Transverse colon (tissue), 4 donors: ENCODE data around the gene SLC25A47. TPM values are rescaled to one million over a fixed set of nuclear protein-coding genes. Genes with fewer than 3 reads are reported as not detected.
"Not testable (repeated sequence)": the region's sequence is repeated elsewhere in the genome, so short reads cannot be mapped to it uniquely, and the experiment has no call there.

Experiments used
- DNase-seq: peaks from one replicate; pipeline ENCODE4 v3.0.0-alpha.2; 2019
- H3K27ac ChIP-seq, 4 donors: fragments of 200-600 bp; sonication (generic); 2 replicates each; pipeline ENCODE4 v1.5.1; 2016 to 2018; ENCODE audit warnings: inconsistent platforms in 4 of 4
- H3K27me3 ChIP-seq: fragments of 200-600 bp; sonication (generic); 2 replicates; pipeline ENCODE4 v1.5.1; 2017; ENCODE audit warnings: inconsistent platforms
- H3K36me3 ChIP-seq, 4 donors: fragments of 200-600 bp; sonication (generic); 2 replicates each; pipeline ENCODE4 v1.5.1; 2017 to 2019; ENCODE audit warnings: inconsistent platforms in 4 of 4
- H3K4me1 ChIP-seq, 4 donors: fragments of 200-600 bp; sonication (generic); 2 replicates each; pipeline ENCODE4 v1.5.1; 2017 to 2020; ENCODE audit warnings: inconsistent platforms in 4 of 4
- H3K4me3 ChIP-seq, 4 donors: fragments of 200-600 bp; sonication (generic); 1 replicate in 1 of 4; 2 replicates in 3 of 4; pipeline versions ENCODE4 v1.5.1 to v1.6.1; 2017 to 2019; ENCODE audit warnings: inconsistent platforms in 4 of 4
- H3K9me3 ChIP-seq, 2 donors: fragments of 200-600 bp; sonication (generic); 2 replicates each; pipeline ENCODE4 v1.5.1; 2017 to 2019; ENCODE audit warnings: inconsistent platforms in 2 of 2
- EP300 ChIP-seq: sonication (generic); formaldehyde crosslinking; IDR thresholded peaks from one replicate; pipeline ENCODE4 v1.6.1; 2017; ENCODE audit warnings: antibody characterized with exemption, low read depth
- POLR2A ChIP-seq: fragments of 450-650 bp; IDR thresholded peaks from one replicate; pipeline ENCODE4 v1.6.1; 2016; ENCODE audit warnings: antibody characterized with exemption, mild to moderate bottlenecking, moderate library complexity
- POLR2AphosphoS5 ChIP-seq, 3 donors: sonication (generic); formaldehyde crosslinking; IDR thresholded peaks; one replicate each; pipeline ENCODE4 v1.6.1; 2016; ENCODE audit warnings: antibody characterized with exemption in 3 of 3
- WGBS, 2 donors: methylation state at CpG; one replicate each; pipeline ENCODE4 v1.1.5; 2018; ENCODE audit warnings: low coverage in 1 of 2; 5-methylcytosine and 5-hydroxymethylcytosine counted together
- in situ Hi-C, 4 donors: fragments of 200-750 bp; cut with MboI; loops; one replicate each; pipeline versions ENCODE4 v1.15.0 to v1.15.1; 2017; ENCODE audit warnings: low sequenced_read_pairs in 3 of 4, low pct_ligation_motif_present in 1 of 4, low pct_unique_long_range_greater_than_20kb in 1 of 4
- intact Hi-C: fragments of 100-400 bp; cut with DNase I; formaldehyde crosslinking; loops from one replicate; pipeline ENCODE4 v1.15.1; 2023; ENCODE audit warnings: low total_unique reads
- total RNA-seq, 4 donors: library from RNA; depleted of rRNA; stranded (reverse); fragments of >200 nt; gene quantifications; one replicate each; pipeline ENCODE4 v1.1.0, GENCODE V29; 2016
- TF ChIP-seq, protein P1 (sequence below), 5 experiments: fragments of 200-600 bp in 3 of 5; fragments of 450-650 bp in 2 of 5; sonication (generic) in 3 of 5; IDR thresholded peaks; 1 replicate in 2 of 5; 2 replicates in 3 of 5; pipeline ENCODE4 v1.5.1; 2016 to 2017; ENCODE audit warnings: antibody characterized with exemption in 5 of 5, inconsistent platforms in 3 of 5, mild to moderate bottlenecking in 2 of 5, moderate library complexity in 1 of 5

Gene SLC25A47
- total RNA-seq, 4 donors from 2014 or later: 0.27 to 0.32 TPM; not detected in 2

DNA sequence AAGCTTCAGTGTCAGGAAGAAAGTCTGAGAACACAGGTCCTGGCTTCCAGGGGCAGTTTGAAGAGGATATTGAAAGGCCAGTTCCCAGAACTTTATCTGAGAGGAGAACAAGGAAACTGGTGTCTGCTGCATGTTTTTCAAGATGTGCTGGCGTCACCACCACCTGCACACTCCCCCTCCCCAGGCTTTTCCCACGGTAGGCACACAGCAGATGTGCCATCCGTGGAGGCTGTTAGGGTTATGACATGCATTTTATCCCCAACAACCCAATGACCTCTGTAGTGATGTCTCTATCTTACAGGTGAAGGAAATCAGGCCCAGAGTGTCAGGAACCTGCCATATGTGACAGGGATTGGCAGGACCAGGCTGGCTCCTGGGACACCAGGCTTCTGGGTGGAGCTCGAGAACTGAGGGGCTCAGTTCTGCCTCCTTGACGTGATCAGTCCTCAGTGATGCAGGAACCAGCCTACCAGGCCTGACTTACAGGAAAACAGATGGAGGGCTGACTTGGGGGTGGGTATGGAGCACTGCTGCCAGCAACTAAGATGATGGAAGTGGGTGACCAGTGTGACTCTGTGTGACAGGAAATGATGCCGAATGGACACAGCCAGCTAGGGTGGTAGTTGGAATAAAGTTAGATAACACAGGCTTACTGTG, 16.8 kb downstream of the SLC25A47 start:
- Histone ChIP-seq H3K27me3 (no peaks in the 10 kb centered on the region), H3K9me3 (no peaks in the 10 kb centered on the region), H3K4me3 (no peak overlapping the region), H3K4me1 (peaks cover 0 to 22% (median 12%) of the 10 kb centered on the region in 4 donors), H3K36me3 (peaks cover 0 to 27% (median 2%) of the 10 kb centered on the region in 4 donors), H3K27ac (no peak overlapping the region)
- intact Hi-C loops (loop anchor here (2.0 kb wide), 1 partner anchor 35 kb away; no protein-coding TSS in a partner anchor), in situ Hi-C loops (no loop called here)
- no peak for DNase-seq
- TF ChIP-seq POLR2A (no peak), POLR2AphosphoS5 (IDR thresholded peaks at IDR 0.05) (no peak), EP300 (no peak)
- TF ChIP-seq, protein P1, sequence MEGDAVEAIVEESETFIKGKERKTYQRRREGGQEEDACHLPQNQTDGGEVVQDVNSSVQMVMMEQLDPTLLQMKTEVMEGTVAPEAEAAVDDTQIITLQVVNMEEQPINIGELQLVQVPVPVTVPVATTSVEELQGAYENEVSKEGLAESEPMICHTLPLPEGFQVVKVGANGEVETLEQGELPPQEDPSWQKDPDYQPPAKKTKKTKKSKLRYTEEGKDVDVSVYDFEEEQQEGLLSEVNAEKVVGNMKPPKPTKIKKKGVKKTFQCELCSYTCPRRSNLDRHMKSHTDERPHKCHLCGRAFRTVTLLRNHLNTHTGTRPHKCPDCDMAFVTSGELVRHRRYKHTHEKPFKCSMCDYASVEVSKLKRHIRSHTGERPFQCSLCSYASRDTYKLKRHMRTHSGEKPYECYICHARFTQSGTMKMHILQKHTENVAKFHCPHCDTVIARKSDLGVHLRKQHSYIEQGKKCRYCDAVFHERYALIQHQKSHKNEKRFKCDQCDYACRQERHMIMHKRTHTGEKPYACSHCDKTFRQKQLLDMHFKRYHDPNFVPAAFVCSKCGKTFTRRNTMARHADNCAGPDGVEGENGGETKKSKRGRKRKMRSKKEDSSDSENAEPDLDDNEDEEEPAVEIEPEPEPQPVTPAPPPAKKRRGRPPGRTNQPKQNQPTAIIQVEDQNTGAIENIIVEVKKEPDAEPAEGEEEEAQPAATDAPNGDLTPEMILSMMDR (IDR thresholded peaks at IDR 0.05): no peak
- WGBS, 2 donors: 80% methylated on average over 6 of the region's 6 CpGs; no CpG with 5 or more reads in 1 of the 2 donors

DNA sequence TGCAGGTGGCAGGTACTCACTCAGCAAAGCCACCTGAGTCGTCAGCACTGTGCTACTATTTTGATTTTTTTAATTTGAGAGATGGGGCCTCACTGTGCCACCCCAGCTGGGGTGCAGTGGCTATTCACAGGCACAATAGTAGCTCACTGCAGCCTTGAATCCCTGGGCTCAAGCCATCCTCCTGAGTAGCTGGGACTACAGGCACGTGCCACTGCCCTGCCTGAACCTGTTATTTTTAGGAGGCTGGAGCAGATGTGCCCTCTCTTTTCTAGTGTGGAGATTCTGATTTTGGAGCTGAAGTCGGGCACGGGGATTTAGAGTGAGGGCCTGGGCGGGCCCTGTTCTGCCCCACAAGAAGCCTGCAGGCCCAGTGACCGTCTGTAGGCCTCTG, 17.3 kb downstream of the SLC25A47 start:
- Histone ChIP-seq H3K27me3 (no peaks in the 10 kb centered on the region), H3K4me1 (peaks cover 0 to 22% (median 12%) of the 10 kb centered on the region in 4 donors), H3K36me3 (peaks cover 0 to 27% (median 2%) of the 10 kb centered on the region in 4 donors), H3K27ac (peak overlapping the region; percentile 56 to 78 (median 74)), H3K9me3 (no peaks in the 10 kb centered on the region), H3K4me3 (no peak overlapping the region)
- DNase-seq: no peak
- intact Hi-C loops: loop anchor here (2.0 kb wide), 1 partner anchor 36 kb away; no protein-coding TSS in a partner anchor
- in situ Hi-C loops: no loop called here
- WGBS, 2 donors: 88% methylated on average over 6 of the region's 6 CpGs; no CpG with 5 or more reads in 1 of the 2 donors
- TF ChIP-seq, protein P1 (IDR thresholded peaks at IDR 0.05): no peak
- TF ChIP-seq POLR2A: no peak
- TF ChIP-seq EP300: no peak
- TF ChIP-seq POLR2AphosphoS5 (IDR thresholded peaks at IDR 0.05): no peak

DNA sequence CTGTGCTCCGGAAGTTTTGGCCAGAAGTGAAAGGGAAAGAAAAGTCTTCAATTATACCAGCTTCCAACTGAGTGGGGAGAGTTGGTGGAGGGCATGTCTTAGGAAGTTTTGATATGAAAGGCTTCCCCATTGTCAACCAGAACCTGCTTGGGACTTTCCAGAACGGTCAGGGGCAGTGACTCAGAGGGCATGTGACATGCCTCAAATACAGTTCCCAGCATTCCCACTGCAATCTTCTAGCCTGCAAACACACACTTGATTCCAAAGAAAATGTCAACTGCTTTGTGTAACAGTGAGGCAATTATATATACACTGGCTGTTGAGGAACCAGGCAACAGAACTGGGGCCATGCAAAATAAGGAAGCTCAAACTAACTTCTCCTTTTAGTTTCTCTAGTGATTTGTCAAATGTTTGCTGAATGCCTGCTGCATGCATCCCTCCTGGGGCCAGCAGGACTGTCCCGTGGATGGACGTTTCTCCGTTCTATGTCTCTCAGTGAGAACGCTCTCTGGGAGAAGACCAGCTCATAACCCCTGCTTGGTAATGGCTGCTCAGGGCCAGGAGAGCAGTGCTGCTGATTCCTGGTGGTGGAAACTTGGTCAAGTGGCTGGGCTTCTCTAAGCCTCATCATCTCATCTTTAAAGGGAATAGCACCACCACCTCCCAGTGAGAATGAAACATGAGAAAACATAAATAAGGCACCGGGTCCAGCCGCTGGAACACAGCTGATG, 18.3 kb downstream of the SLC25A47 start:
- no peak for DNase-seq
- TF ChIP-seq, protein P1 (IDR thresholded peaks at IDR 0.05): no peak
- TF ChIP-seq POLR2AphosphoS5 (IDR thresholded peaks at IDR 0.05): peak in 1 of 3 donors; percentile 59
- H3K4me1 ChIP-seq: peaks cover 0 to 22% (median 12%) of the 10 kb centered on the region in 4 donors
- H3K27ac ChIP-seq: peak overlapping the region; percentile 56 to 78 (median 74)
- H3K4me3 ChIP-seq: no peak overlapping the region
- WGBS, 2 donors: 46 to 53% methylated on average over 3 to 8 of the region's 8 CpGs
- in situ Hi-C loops (no loop called here), intact Hi-C loops (loop anchor here (2.0 kb wide), 1 partner anchor 37 kb away; no protein-coding TSS in a partner anchor)
- no peaks in the 10 kb centered on the region for H3K9me3 ChIP-seq
- peaks cover 0 to 23% (median 5%) of the 10 kb centered on the region in 4 donors for H3K36me3 ChIP-seq
- no peaks in the 10 kb centered on the region for H3K27me3 ChIP-seq

DNA sequence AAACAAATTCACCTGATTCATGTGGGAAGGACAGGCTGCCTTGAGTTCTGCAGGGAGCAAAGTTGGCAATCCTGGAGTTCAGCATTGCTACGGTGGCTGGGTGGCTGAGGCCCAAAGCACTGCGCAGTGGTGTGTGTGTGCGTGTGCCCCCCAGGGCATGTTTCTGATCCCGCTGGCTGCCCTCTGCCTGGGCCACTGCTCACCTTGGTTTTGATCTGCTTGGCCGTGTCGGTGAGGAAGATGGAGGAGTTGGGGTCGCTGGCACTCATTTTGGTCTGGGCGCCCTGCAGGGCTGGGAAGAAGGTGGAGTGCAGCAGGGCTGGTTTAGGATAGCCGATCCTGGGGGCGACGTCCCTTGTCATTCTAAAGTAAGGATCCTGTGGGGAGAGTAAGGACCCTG, 19.1 kb downstream of the SLC25A47 start:
- no peak for DNase-seq
- H3K27ac ChIP-seq: peak overlapping the region; percentile 56 to 78 (median 74)

DNA sequence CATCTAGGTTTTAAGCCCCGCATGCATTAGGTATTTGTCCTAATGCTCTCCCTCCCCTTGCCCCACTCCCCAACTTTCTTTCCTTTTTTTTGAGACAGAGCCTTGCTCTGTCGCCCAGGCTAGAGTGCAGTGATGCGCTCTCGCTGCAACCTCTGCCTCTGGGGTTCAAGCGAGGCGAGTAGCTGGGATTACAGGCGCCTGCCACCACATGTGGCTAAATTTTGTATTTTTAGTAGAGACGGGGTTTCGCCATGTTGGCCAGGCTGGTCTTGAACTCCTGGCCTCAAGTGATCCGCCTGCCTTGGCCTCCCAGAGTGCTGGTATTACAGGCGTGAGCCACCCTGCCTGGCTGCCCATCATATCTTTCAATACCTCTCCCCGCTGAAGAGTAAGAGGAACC, 19.7 kb downstream of the SLC25A47 start:
- intact Hi-C loops, DNase-seq, H3K27me3 ChIP-seq, in situ Hi-C loops, H3K9me3 ChIP-seq, H3K4me3 ChIP-seq, H3K27ac ChIP-seq: not testable (repeated sequence)
- Histone ChIP-seq H3K36me3 (peaks cover 0 to 12% (median 5%) of the 10 kb centered on the region in 4 donors), H3K4me1 (peaks cover 0 to 22% (median 12%) of the 10 kb centered on the region in 4 donors)
- WGBS, 2 donors: 98 to 100% methylated on average over 3 to 12 of the region's 12 CpGs

More for the DNA sequence above, 19.1 kb downstream of the SLC25A47 start:
- intact Hi-C loops: no loop called here
- TF ChIP-seq EP300: no peak
- TF ChIP-seq, protein P1 (IDR thresholded peaks at IDR 0.05): no peak
- no peaks in the 10 kb centered on the region for H3K27me3 ChIP-seq
- peaks cover 0 to 22% (median 12%) of the 10 kb centered on the region in 4 donors for H3K4me1 ChIP-seq
- H3K36me3 ChIP-seq: peaks cover 0 to 16% (median 7%) of the 10 kb centered on the region in 4 donors
- H3K9me3 ChIP-seq: no peaks in the 10 kb centered on the region
- no peak overlapping the region for H3K4me3 ChIP-seq
- 67 to 93% methylated on average over 1 to 11 of the region's 11 CpGs for WGBS, 2 donors
- in situ Hi-C loops: no loop called here

DNA sequence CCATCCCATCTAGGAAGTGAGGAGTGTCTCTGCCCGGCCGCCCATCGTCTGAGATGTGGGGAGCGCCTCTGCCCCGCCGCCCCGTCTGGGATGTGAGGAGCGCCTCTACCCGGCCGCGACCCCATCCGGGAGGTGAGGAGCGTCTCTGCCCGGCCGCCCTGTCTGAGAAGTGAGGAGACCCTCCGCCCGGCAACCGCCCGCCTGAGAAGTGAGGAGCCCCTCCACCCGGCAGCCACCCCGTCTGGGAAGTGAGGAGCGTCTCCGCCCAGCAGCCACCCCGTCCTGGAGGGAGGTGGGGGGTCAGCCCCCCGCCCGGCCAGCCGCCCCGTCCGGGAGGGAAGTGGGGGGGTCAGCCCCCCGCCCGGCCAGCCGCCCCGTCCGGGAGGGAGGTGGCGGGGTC, 21.5 kb downstream of the SLC25A47 start:
- H3K36me3 ChIP-seq: peaks cover 0 to 12% (median 4%) of the 10 kb centered on the region in 4 donors
- H3K27me3 ChIP-seq, H3K4me3 ChIP-seq, in situ Hi-C loops, H3K27ac ChIP-seq, intact Hi-C loops, DNase-seq, H3K9me3 ChIP-seq: not testable (repeated sequence)
- peaks cover 0 to 22% (median 12%) of the 10 kb centered on the region in 4 donors for H3K4me1 ChIP-seq
- WGBS, 2 donors: 95% methylated on average over 11 of the region's 35 CpGs; no CpG with 5 or more reads in 1 of the 2 donors
